COR-L47 (cell line): ENCODE data around the gene CCNJL.

Source experiments
- DNase-seq: peaks from one replicate; lab custom pipeline; 2025; lab: John Stamatoyannopoulos, UW

The CCNJL gene

GRCh38 chr5:160221082-160221481, 91.3 kb downstream of the CCNJL start:
- no peak for DNase-seq

GRCh38 chr5:160219356-160219755, 93.0 kb downstream of the CCNJL start:
- DNase-seq: no peak

- peak; percentile 7 for DNase-seq
Observed at GRCh38 chr5:160213537-160213936, 98.8 kb downstream of the CCNJL start.

GRCh38 chr5:160211352-160211751, 101.0 kb downstream of the CCNJL start:
- no peak for DNase-seq

DNA sequence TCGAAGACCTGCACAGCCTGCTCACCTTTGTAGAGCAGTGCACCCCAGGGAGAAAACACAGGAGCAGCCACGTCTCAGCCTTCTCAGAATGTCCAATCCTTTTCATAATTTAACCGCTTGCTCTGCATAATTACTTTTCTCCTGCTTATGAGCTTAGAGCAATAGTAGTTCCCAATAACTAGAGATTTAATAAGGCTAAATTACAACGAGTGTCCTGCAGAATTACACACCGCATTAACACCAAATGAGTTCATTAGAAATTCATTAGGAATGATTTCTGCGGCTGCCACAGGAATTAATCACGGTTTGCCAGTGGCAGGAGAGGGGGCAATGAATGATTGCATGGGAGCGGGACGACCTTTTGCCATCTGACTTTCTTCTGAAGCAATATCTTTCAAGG, 101.8 kb downstream of the CCNJL start:
- DNase-seq: no peak

DNA sequence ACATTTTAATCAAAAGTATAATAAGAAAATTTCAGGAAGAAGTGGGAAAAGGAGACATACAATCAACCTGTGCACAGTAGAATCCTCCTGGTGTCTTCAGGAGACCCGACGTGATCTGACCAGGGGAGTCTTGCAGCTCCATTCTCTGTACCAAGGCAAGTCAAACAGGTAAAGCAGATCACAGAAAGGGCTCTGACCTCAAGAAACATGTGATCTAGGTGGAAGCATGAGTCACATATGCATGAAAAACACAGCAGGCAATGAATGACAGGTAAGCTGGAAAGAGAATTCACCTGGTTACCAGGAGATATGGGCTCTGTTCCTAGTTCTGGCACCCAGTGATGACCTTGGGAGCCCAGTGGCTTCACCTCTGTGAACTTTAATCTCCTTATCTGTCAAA, 102.4 kb downstream of the CCNJL start:
- no peak for DNase-seq

DNA sequence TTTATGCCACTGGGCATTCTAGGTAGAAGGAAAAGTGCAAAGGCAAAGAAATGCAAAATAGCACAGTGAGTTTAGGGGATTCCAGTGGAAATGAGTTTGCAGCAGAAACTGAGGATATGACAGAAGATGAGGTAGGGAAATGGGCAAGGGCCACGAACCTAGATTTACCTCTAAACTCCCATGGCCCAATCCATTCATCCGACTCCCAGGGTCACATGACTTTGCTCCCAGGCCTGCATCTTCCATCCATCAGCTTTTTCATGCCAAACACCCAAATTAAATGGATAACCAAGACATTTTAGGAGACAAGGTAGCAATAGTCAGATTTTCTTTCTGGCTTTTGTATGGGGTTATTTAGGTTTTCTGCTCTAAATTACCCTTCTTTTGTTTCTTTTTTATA, 105.3 kb downstream of the CCNJL start:
- DNase-seq: no peak
